Endothelial cell of umbilical vein (primary cell): Measurements from ENCODE around the gene ACOT7.

Source experiments
- EZH2 ChIP-seq: IDR thresholded peaks from 2 replicates; pipeline ENCODE4 v1.6.1; 2012; ENCODE audit warnings: borderline replicate concordance, low read depth, mild to moderate bottlenecking, moderate library complexity, low read length, inconsistent platforms; ENCODE audit not compliant: severe bottlenecking
- JUN ChIP-seq: IDR thresholded peaks from 2 replicates; pipeline ENCODE4 v1.6.1; 2011; ENCODE audit warnings: borderline replicate concordance, low read depth; ENCODE audit not compliant: insufficient read length, insufficient read depth
- MYC ChIP-seq: IDR thresholded peaks from one replicate; pipeline ENCODE4 v1.6.1; 2011; ENCODE audit warnings: mild to moderate bottlenecking, low read depth, low read length
- POLR2A ChIP-seq: IDR thresholded peaks from 2 replicates; pipeline ENCODE4 v1.6.1; 2012; ENCODE audit warnings: low read depth, mild to moderate bottlenecking, control low read depth, low read length
- POLR2AphosphoS5 ChIP-seq: IDR thresholded peaks from 2 replicates; pipeline ENCODE4 v1.6.1; 2012; ENCODE audit warnings: low read depth, mild to moderate bottlenecking, control low read depth, low read length, moderate library complexity; ENCODE audit not compliant: insufficient read depth
- TF ChIP-seq, protein P1 (sequence below), 2 donors: IDR thresholded peaks; 1 replicate in 1 of 2; 2 replicates in 1 of 2; pipeline ENCODE4 v1.5.1; 2011; ENCODE audit warnings: low read length in 2 of 2, mild to moderate bottlenecking in 2 of 2, moderate library complexity in 2 of 2, control low read depth in 1 of 2, inconsistent platforms in 1 of 2, low read depth in 1 of 2; ENCODE audit not compliant: insufficient read depth in 1 of 2; ENCODE audit errors: extremely low read depth in 1 of 2

DNA sequence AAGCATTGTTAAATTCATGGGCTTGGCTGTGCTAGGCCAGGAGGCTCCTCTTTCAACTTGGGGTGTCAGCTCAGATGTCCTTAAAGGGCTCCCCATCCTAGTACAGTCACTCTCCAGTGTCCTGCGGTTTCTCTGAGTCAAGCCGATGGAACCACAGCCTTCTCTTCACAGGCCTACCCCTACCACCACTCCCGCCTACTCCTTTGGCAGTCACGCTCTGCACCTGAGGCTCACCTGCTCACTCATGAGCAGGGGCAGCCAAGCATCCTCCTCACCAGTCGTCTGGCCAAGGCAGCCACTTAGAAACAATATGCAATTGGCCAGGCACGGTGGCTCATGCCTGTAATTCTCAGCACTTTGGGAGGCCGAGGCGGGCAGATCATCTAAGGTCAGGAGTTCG, 3.6 kb downstream of the ACOT7 start:
- TF ChIP-seq POLR2A (no peak), EZH2 (no peak), POLR2AphosphoS5 (no peak), MYC (no peak), JUN (no peak)
- TF ChIP-seq, protein P1, sequence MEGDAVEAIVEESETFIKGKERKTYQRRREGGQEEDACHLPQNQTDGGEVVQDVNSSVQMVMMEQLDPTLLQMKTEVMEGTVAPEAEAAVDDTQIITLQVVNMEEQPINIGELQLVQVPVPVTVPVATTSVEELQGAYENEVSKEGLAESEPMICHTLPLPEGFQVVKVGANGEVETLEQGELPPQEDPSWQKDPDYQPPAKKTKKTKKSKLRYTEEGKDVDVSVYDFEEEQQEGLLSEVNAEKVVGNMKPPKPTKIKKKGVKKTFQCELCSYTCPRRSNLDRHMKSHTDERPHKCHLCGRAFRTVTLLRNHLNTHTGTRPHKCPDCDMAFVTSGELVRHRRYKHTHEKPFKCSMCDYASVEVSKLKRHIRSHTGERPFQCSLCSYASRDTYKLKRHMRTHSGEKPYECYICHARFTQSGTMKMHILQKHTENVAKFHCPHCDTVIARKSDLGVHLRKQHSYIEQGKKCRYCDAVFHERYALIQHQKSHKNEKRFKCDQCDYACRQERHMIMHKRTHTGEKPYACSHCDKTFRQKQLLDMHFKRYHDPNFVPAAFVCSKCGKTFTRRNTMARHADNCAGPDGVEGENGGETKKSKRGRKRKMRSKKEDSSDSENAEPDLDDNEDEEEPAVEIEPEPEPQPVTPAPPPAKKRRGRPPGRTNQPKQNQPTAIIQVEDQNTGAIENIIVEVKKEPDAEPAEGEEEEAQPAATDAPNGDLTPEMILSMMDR (IDR thresholded peaks at IDR 0.05; ENCODE audit: extremely low read depth in 1 of 2, insufficient read depth in 1 of 2, low read depth in 1 of 2, low read length in 2 of 2): no peak
